HS-5 (cell line): Measurements from ENCODE around the gene TMC2.
"Not testable (repeated sequence)": the region's sequence is repeated elsewhere in the genome, so short reads cannot be mapped to it uniquely, and the experiment has no call there.

Experiments
- DNase-seq: peaks from one replicate; pipeline ENCODE4 v3.0.0-alpha.2; 2012; ENCODE audit warnings: low read depth

The TMC2 gene

DNA sequence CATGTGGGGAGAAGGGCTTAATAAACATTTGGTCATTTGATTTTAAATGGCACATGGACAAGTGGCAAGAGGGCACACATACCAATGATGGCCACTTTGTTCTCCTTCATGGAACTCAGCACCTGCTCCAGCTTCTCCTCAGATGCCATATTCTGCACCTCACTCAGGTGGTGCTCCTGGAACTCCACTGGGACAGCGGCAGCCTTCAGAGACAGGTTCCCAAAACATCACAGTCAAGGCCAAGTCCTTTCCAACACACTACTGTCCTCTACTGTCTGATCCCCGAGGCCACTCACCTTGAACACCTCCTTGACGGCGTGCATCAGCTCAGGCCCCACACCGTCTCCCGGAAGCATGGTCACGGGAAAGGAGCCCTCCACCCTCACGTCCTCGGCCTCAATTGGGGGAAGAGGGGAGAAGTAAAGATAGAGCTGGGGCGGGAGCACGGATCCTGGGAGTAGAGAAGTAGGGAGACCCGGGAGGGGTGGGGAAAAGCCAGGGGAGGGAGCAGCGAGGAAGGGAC lies 127.1 kb downstream of the TMC2 start:
- DNase-seq: no peak

- peak; percentile 67 for DNase-seq
Observed at GRCh38 chr20:2663887-2664719, 127.7 kb downstream of the TMC2 start, which contains the start of gene IDH3B. TSS of gene IDH3B (minus strand) at chr20:2664216. CDS start at chr20:2664188, 28 bp downstream.

DNA sequence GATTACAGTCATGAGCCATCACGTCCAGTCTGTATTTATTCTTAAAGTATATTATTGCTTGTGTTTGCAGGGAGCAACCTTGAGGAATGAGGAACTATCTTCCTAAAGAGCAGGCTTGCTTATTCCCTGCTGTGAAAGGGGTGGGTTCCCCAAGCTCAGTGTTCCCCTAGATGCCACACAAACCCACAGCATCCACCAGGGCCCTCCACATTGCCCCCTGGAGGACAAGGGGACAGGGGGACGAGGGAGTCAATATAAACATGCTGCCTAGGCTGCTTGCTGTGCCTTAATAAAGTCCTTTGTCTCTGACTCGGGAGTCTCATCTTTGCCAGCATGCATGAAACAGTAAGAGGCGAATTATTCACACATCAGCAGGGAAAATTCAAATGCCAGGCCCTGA lies 135.6 kb downstream of the TMC2 start:
- DNase-seq: no peak

GRCh38 chr20:2672446-2672845 lies 136.1 kb downstream of the TMC2 start:
- DNase-seq: no peak

- DNase-seq: no peak
Observed at GRCh38 chr20:2673453-2673852, 137.1 kb downstream of the TMC2 start.

- DNase-seq: no peak
Observed at GRCh38 chr20:2680046-2680445, 143.7 kb downstream of the TMC2 start.

- DNase-seq: not testable (repeated sequence)
Observed at GRCh38 chr20:2682040-2682439, 145.7 kb downstream of the TMC2 start.

- DNase-seq: not testable (repeated sequence)
Observed at GRCh38 chr20:2684817-2685216, 148.4 kb downstream of the TMC2 start.

GRCh38 chr20:2687514-2687913 lies 151.1 kb downstream of the TMC2 start:
- DNase-seq: no peak

GRCh38 chr20:2688041-2688591 lies 151.7 kb downstream of the TMC2 start:
- no peak for DNase-seq

GRCh38 chr20:2690213-2690612 lies 153.8 kb downstream of the TMC2 start:
- DNase-seq: no peak

GRCh38 chr20:2690718-2691117 lies 154.3 kb downstream of the TMC2 start:
- no peak for DNase-seq

- DNase-seq: no peak
Observed at GRCh38 chr20:2691127-2691526, 154.8 kb downstream of the TMC2 start.
